Adrenal gland (tissue), 5 donors: ENCODE results near the gene EPOP.

Experiments used
- CTCF ChIP-seq, 6 experiments: fragments of 450-650 bp in 4 of 6; fragments of 200-600 bp in 2 of 6; sonication (generic) in 1 of 6; IDR thresholded peaks; 1 replicate in 5 of 6; 2 replicates in 1 of 6; pipeline versions ENCODE4 v1.5.1 to v1.8.0; 2016 to 2021; ENCODE audit warnings: antibody characterized with exemption in 6 of 6, mild to moderate bottlenecking in 2 of 6, moderate library complexity in 1 of 6
- POLR2A ChIP-seq, 2 donors: fragments of 450-650 bp; IDR thresholded peaks; one replicate each; pipeline ENCODE4 v1.6.1; 2017; ENCODE audit warnings: antibody characterized with exemption in 2 of 2, mild to moderate bottlenecking in 2 of 2, moderate library complexity in 1 of 2
- donor health status: DM: no; HTN: no; CAD: no.

- TF ChIP-seq CTCF (IDR thresholded peaks at IDR 0.05) (peak; percentile 91 to 99 (median 98)), POLR2A (IDR thresholded peaks at IDR 0.05) (no peak)
Observed at GRCh38 chr17:38676706-38677504, 2.1 kb upstream of the EPOP start.
